ENCODE results near the gene GLRX.
"Not testable (repeated sequence)": the region's sequence is repeated elsewhere in the genome, so short reads cannot be mapped to it uniquely, and the experiment has no call there.

The GLRX gene

GRCh38 chr5:95813035-95813434 lies 9.5 kb downstream of the GLRX start:
- H3K9me3 ChIP-seq (ENCODE audit: insufficient read depth, low read depth, low read length); H3K27me3 ChIP-seq (ENCODE audit: insufficient read depth, low read length); H3K9ac ChIP-seq (ENCODE audit: low read depth, low read length); H3K27ac ChIP-seq (ENCODE audit: low read depth, low read length); H3K36me3 ChIP-seq (ENCODE audit: insufficient read depth, low read length); H3K4me3 ChIP-seq (ENCODE audit: low read length): not testable (repeated sequence)
- WGBS, result 95% methylated on average over 8 of the region's 8 CpGs
- peaks cover 42% of the 10 kb centered on the region for H3K4me1 ChIP-seq (ENCODE audit: insufficient read depth, low read length)

- H3K4me3 ChIP-seq (ENCODE audit: low read length), result no peak overlapping the region
- no peak overlapping the region for H3K27ac ChIP-seq (ENCODE audit: low read depth, low read length)
- WGBS, result 72% methylated on average over 6 of the region's 6 CpGs
- H3K27me3 ChIP-seq (ENCODE audit: insufficient read depth, low read length), result no peaks in the 10 kb centered on the region
- peaks cover 2% of the 10 kb centered on the region; the same call in 1 of the 2 replicates for H3K36me3 ChIP-seq (ENCODE audit: insufficient read depth, low read length)
- H3K4me1 ChIP-seq (ENCODE audit: insufficient read depth, low read length), result peaks cover 34% of the 10 kb centered on the region
- H3K9me3 ChIP-seq (ENCODE audit: insufficient read depth, low read depth, low read length), result no peaks in the 10 kb centered on the region
- H3K9ac ChIP-seq (ENCODE audit: low read depth, low read length), result no peak overlapping the region
Observed at GRCh38 chr5:95812074-95812471, 10.5 kb downstream of the GLRX start.

DNA sequence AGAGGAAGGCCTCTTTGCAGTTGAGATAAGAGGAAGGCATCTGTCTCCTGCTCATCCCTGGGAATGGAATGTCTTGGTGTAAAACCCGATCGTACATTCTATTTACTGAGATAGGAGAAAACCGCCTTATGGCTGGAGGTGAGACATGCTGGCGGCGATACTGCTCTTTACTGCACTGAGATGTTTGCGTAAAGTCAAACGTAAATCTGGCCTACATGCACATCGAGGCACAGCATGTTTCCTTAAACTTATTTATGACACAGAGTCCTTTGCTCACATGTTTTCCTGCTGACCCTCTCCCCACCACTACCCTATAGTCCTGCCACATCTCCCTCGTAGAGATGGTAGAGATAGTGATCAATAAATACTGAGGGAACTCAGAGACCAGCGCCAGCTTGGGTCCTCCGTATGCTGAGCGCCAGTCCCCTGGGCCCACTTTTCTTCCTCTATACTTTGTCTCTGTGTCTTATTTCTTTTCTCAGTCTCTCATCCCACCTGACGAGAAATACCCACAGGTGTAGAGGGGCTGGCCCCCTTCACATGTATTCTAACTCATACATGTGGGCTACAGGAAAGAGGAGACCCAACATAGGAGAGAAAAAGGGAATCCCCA lies 11.0 kb downstream of the GLRX start:
- H3K4me1 ChIP-seq (ENCODE audit: insufficient read depth, low read length), result peaks cover 31% of the 10 kb centered on the region
- WGBS, result 94% methylated on average over 13 of the region's 13 CpGs
- H3K27me3 ChIP-seq (ENCODE audit: insufficient read depth, low read length); H3K4me3 ChIP-seq (ENCODE audit: low read length); H3K9me3 ChIP-seq (ENCODE audit: insufficient read depth, low read depth, low read length); H3K27ac ChIP-seq (ENCODE audit: low read depth, low read length); H3K9ac ChIP-seq (ENCODE audit: low read depth, low read length); H3K36me3 ChIP-seq (ENCODE audit: insufficient read depth, low read length): not testable (repeated sequence)

DNA sequence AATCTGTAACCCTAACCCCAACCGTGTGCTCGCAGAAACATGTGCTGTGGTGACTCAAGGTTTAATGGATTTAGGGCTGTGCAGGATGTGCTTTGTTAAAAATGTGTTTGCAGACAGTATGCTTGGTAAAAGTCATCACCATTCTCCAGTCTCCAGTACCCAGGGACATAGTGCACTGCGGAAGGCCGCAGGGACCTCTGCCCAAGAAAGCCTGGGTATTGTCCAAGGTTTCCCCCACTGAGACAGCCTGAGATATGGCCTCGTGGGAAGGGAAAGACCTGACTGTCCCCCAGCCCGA lies 11.5 kb downstream of the GLRX start:
- H3K9me3 ChIP-seq (ENCODE audit: insufficient read depth, low read depth, low read length); H3K27me3 ChIP-seq (ENCODE audit: insufficient read depth, low read length); H3K36me3 ChIP-seq (ENCODE audit: insufficient read depth, low read length); H3K4me3 ChIP-seq (ENCODE audit: low read length); H3K9ac ChIP-seq (ENCODE audit: low read depth, low read length); H3K27ac ChIP-seq (ENCODE audit: low read depth, low read length): not testable (repeated sequence)
- peaks cover 31% of the 10 kb centered on the region for H3K4me1 ChIP-seq (ENCODE audit: insufficient read depth, low read length)
- WGBS, result 81% methylated on average over 6 of the region's 6 CpGs

DNA sequence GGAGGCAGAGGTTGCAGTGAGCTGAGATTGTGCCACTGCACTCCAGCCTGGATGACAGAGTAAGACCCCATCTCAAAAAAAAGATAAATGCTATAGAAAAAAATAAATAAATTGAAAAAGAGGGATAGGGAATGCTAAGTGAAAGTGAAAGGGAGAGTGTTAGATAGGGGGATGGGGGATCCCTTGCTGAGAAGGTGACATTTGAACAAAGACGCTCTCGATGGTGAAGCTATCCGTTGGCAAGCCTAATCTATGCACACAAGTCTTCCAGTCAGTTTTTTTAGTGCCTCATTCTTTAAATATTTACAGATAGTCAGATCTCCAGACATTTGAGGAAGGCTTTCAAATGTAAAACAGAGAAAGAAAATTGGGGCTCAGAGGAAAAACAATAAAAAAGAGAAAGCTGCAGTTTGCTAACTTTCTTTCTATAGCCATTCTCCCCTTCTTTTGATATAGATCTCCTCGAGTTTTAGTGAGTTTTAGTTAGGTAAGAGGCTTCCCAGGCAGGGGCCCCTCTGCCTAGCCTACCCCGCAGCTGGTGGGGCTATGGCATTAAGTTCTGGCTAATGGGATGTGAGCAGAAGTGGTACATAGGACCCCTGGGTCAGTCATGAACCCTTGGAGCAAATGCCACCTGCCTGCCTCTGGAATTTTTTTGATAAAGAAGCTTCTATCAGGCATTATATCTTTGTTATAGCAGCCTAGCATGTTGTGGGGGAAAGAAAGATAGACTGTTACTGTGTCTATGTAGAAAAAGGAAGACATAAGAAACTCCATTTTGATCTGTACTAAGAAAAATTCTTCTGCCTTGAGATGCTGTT lies 12.0 kb downstream of the GLRX start:
- Histone ChIP-seq H3K4me3 (ENCODE audit: low read length) (no peak overlapping the region), H3K27ac (ENCODE audit: low read depth, low read length) (no peak overlapping the region; the same call in 1 of the 2 replicates), H3K36me3 (ENCODE audit: insufficient read depth, low read length) (no peaks in the 10 kb centered on the region), H3K9me3 (ENCODE audit: insufficient read depth, low read depth, low read length) (no peaks in the 10 kb centered on the region), H3K27me3 (ENCODE audit: insufficient read depth, low read length) (no peaks in the 10 kb centered on the region), H3K9ac (ENCODE audit: low read depth, low read length) (no peak overlapping the region), H3K4me1 (ENCODE audit: insufficient read depth, low read length) (peaks cover 31% of the 10 kb centered on the region)
- WGBS, result 27% methylated on average over 5 of the region's 5 CpGs

DNA sequence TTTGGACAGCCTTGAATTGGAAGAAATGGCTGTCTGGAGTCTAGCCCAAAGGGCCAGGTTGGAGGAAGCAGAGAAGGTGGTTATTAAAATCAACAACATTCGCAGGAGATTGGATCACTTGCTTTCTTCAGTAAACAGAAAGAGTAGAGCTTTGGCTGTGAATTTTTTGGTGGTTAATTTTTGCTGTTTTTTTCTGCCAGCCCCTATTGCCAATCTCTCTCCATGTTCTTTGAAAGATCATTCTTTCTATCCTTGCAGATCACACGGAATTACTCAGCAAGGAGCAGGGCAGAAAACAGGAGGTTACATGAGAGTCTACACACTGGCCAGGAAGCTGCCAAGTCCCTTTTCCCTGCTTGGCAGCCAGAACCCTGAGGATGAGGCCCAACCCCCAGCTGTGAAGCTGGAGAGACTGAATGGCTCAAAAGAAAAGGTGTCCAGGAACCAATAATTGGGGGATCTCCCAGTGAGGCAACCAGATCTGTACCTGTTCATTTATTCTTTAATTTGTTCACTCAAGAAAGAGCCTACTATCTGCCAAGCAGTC lies 13.0 kb downstream of the GLRX start:
- H3K36me3 ChIP-seq (ENCODE audit: insufficient read depth, low read length), result no peaks in the 10 kb centered on the region
- H3K9me3 ChIP-seq (ENCODE audit: insufficient read depth, low read depth, low read length), result no peaks in the 10 kb centered on the region
- peaks cover 31% of the 10 kb centered on the region for H3K4me1 ChIP-seq (ENCODE audit: insufficient read depth, low read length)
- WGBS, result 73% methylated on average over 2 of the region's 2 CpGs
- H3K27ac ChIP-seq (ENCODE audit: low read depth, low read length), result no peak overlapping the region
- H3K27me3 ChIP-seq (ENCODE audit: insufficient read depth, low read length), result no peaks in the 10 kb centered on the region
- no peak overlapping the region for H3K9ac ChIP-seq (ENCODE audit: low read depth, low read length)
- no peak overlapping the region for H3K4me3 ChIP-seq (ENCODE audit: low read length)

DNA sequence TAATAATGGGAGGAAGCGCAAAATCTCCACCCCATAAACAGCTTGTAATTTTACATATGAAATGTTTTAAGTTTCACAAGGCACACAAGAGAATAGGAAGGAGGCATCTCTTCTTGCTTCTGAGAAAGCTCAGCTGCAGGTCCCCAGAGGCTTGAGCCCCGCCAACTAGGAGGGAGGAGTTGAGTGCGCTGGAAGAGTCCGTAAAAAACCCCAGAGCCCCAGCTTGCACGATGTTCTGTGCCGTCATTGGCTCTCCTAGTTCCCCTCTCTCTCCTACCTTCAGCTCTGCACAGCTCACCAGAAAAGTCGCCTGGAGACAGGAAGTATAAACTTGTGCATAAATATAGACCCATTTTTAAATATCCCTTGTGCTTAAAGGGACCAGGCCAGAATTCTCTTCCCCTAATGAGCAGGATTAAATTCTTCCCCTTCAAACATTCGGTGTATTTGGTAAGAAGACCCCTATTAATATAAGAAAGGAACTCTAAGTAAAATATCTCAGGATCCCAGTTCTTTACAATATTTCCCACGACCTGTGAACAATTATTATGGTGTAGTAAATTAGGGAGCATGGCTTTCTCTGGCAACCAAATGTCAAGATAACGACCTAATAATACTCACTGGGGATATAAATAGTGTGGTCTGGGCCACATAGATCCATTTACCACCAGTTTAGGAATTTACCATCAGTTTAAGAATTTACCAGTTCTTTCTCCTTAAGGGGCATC lies 13.7 kb downstream of the GLRX start:
- Histone ChIP-seq H3K9ac (ENCODE audit: low read depth, low read length) (no peak overlapping the region), H3K9me3 (ENCODE audit: insufficient read depth, low read depth, low read length) (no peaks in the 10 kb centered on the region), H3K4me3 (ENCODE audit: low read length) (no peak overlapping the region), H3K27me3 (ENCODE audit: insufficient read depth, low read length) (no peaks in the 10 kb centered on the region), H3K4me1 (ENCODE audit: insufficient read depth, low read length) (peaks cover 31% of the 10 kb centered on the region), H3K36me3 (ENCODE audit: insufficient read depth, low read length) (no peaks in the 10 kb centered on the region), H3K27ac (ENCODE audit: low read depth, low read length) (no peak overlapping the region)
- 60% methylated on average over 6 of the region's 10 CpGs for WGBS

DNA sequence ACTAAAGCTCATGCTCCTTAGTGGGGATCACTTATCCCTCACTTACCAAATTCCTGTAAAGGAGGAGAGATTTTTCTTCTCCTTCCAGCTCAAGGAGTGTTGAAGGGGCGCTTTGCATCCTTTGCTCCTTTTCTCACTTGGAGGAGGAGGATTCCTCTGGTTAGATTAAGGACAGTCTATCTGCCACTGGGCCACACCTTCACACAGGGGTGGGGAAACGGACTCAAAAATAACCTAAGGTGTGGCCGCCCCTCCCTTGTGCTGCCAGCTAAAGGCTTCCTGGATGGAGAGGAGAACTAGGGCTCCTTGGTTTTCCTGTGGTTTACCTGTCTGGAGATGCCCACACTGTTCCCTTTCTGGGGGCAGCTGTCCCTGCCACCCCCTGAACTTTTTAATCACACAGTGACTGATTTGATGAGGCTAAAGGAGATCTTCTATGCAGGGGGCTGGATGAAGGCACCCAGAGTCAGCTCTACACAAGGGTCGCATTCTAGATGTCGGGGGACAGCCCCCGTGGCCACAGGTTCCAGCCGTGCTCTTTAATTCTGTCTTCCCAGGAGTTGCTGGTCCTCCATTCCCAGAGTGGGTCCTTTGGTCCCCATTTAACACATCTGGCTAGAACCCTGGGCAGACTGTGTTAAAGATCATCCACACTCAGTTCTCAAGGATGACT lies 14.4 kb downstream of the GLRX start:
- Histone ChIP-seq H3K27ac (ENCODE audit: low read depth, low read length) (no peak overlapping the region), H3K9ac (ENCODE audit: low read depth, low read length) (no peak overlapping the region), H3K36me3 (ENCODE audit: insufficient read depth, low read length) (no peaks in the 10 kb centered on the region), H3K27me3 (ENCODE audit: insufficient read depth, low read length) (no peaks in the 10 kb centered on the region), H3K4me1 (ENCODE audit: insufficient read depth, low read length) (peaks cover 31% of the 10 kb centered on the region), H3K9me3 (ENCODE audit: insufficient read depth, low read depth, low read length) (no peaks in the 10 kb centered on the region), H3K4me3 (ENCODE audit: low read length) (no peak overlapping the region)
- WGBS, result 92% methylated on average over 6 of the region's 7 CpGs

DNA sequence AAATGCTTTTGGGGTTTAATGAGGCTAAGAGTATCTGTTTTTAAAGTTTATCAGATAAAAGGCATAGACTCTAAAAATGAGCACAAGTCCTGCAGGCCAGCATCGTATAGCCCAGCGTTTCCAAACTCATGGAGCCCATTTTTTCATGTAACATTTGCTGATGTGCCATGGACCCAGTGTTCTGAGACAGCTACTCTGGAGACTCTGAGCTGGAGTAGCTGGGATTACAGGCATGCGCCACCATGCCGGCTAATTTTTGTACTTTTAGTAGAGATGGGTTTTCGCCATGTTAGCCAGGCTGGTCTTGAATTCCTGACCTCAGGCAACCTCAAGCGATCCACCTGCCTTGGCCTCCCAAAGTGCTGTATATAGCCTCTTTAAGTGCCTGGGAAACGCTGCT lies 15.8 kb downstream of the GLRX start:
- Histone ChIP-seq H3K9ac (ENCODE audit: low read depth, low read length) (no peak overlapping the region), H3K27me3 (ENCODE audit: insufficient read depth, low read length) (no peaks in the 10 kb centered on the region), H3K27ac (ENCODE audit: low read depth, low read length) (no peak overlapping the region), H3K36me3 (ENCODE audit: insufficient read depth, low read length) (no peaks in the 10 kb centered on the region), H3K9me3 (ENCODE audit: insufficient read depth, low read depth, low read length) (no peaks in the 10 kb centered on the region), H3K4me1 (ENCODE audit: insufficient read depth, low read length) (peaks cover 24% of the 10 kb centered on the region), H3K4me3 (ENCODE audit: low read length) (no peak overlapping the region)
- WGBS, result 84% methylated on average over 7 of the region's 7 CpGs

DNA sequence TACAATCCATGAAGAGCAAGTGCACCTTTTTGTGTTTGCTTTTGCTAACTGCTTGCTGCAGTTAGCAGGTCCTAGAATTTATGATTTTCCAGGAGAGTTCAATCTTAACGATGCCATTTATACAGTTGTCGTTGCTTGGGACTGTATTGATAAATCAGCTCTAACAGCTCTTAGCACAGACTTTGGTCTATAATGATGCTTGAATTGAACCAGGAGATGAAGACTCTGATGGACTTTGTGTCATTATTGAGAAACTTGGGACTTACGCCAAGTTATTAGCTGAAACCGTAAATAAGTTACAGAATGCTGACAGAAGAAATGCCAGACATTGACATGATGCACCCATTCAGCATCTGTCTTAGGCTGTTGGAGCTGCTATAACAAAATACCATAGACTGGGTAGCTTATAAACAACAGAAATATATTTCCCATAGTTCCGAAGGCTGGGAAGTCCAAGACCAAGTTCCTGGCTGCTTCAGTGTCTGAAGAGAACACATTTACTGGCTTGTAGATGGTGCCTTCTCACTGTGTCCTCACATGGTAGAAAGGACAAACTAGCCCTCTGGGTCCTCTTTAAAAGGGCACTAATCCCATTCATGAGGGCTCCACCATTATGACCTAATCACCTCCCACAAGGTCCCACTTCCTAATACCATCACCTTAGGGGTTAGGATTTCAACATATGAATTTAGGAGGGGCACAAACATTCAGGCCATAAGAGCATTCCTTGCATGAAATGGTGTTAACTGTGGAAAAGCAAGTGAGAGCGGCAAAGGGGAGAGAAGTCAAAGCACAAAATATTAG lies 17.6 kb downstream of the GLRX start:
- H3K9ac ChIP-seq (ENCODE audit: low read depth, low read length), result no peak overlapping the region
- H3K4me1 ChIP-seq (ENCODE audit: insufficient read depth, low read length), result peaks cover 13% of the 10 kb centered on the region
- H3K9me3 ChIP-seq (ENCODE audit: insufficient read depth, low read depth, low read length), result no peaks in the 10 kb centered on the region
- H3K27me3 ChIP-seq (ENCODE audit: insufficient read depth, low read length), result no peaks in the 10 kb centered on the region
- no peaks in the 10 kb centered on the region for H3K36me3 ChIP-seq (ENCODE audit: insufficient read depth, low read length)
- no peak overlapping the region for H3K27ac ChIP-seq (ENCODE audit: low read depth, low read length)
- H3K4me3 ChIP-seq (ENCODE audit: low read length), result no peak overlapping the region
- 87% methylated on average over 6 of the region's 6 CpGs for WGBS
